ENCODE measurements around the gene SERPINA6.
A peak's percentile ranks its signal among the peaks of the same experiment; 100 is the strongest.
"Not testable (repeated sequence)": the region's sequence is repeated elsewhere in the genome, so short reads cannot be mapped to it uniquely, and the experiment has no call there.

SERPINA6 gene, protein sequence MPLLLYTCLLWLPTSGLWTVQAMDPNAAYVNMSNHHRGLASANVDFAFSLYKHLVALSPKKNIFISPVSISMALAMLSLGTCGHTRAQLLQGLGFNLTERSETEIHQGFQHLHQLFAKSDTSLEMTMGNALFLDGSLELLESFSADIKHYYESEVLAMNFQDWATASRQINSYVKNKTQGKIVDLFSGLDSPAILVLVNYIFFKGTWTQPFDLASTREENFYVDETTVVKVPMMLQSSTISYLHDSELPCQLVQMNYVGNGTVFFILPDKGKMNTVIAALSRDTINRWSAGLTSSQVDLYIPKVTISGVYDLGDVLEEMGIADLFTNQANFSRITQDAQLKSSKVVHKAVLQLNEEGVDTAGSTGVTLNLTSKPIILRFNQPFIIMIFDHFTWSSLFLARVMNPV

GRCh38 chr14:94322648-94323570 is at the start of gene SERPINA6:
TSS of gene SERPINA6 (minus strand) at chr14:94323336. CDS start at chr14:94314648, 8,688 bp downstream.
- no peak for DNase-seq

GRCh38 chr14:94372021-94372605 is 49.0 kb upstream of the SERPINA6 start:
- no peak for DNase-seq

DNA sequence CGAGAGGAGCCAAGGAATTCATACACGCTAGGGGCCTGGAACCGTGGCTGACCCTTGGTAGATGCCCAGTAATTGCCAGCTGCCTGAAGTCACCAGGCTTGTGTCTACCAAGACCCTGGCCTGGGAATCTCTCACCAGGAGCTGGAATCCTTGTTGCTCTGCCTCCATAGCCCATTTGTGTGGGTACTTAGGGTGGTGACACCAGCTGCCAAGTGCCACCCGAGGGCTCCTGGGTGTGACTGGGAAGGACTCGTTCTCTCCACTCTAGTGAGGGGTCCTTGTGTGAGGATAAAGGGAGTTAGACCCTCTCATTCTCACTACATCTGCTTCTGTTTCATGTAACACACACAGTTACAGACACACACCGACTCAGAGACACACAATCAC is 47.4 kb upstream of the SERPINA6 start:
- DNase-seq = no peak

GRCh38 chr14:94369766-94370523 is 46.8 kb upstream of the SERPINA6 start:
- DNase-seq = not testable (repeated sequence)

GRCh38 chr14:94368956-94369355 is 45.8 kb upstream of the SERPINA6 start:
- no peak for DNase-seq

DNA sequence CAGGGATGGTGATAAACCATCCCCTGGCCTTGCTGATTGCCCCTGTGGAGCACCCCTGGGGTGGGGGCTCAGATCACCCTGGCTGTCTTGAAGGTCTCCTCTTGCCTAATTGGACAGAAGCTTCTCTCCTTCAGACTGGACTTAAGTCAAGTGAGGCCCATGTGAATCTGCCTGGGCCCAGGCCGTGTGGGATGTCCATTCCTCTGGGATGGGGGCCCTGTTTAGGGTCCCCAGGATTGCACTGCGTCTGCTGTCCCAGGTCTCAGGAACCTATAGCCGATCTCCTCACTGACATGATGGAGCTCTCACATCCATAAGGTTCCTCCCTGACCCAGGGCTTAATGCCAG is 45.1 kb upstream of the SERPINA6 start:
- no peak for DNase-seq

GRCh38 chr14:94367347-94368242 is 44.5 kb upstream of the SERPINA6 start:
- no peak for DNase-seq

DNA sequence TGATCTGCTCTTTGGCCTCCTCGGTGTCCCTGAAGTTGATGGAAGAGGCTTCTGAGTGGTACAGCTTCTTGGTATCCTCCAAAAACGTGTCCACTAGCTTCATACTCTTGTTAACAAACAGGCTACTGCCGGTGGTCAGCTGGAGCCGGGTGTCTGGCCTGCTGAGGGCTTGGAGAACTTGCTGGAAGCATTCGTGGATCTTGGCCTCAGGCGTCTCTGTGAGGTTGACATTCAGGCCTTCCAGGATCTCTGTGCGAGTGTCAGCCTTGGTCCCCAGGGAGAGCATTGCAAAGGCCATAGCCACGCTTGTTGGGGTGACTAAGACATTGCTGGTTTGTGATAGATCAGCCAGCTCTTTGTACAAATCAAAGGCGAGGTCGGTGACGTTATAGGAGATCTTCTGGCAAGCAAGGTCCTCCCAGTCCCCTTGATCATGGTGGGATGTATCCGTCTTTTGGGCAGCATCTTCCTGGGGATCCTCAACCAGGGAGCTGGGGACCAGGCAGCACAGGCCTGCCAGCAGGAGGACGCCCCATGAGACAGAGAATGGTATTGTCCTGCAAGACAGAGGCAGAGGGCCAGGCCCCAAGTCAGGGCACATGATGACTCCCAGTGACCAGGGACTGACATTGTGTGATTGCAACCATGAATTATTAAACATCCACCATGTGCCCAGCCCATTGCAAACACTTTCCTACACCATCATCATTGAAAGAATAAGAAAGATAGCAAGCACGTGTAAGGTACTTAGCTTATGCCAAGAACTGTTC is 43.2 kb upstream of the SERPINA6 start, which contains the start of gene SERPINA2:
Gene SERPINA2 (minus strand): TSS at position 553 of the 770 bp plus-strand sequence.
- no peak for DNase-seq

DNA sequence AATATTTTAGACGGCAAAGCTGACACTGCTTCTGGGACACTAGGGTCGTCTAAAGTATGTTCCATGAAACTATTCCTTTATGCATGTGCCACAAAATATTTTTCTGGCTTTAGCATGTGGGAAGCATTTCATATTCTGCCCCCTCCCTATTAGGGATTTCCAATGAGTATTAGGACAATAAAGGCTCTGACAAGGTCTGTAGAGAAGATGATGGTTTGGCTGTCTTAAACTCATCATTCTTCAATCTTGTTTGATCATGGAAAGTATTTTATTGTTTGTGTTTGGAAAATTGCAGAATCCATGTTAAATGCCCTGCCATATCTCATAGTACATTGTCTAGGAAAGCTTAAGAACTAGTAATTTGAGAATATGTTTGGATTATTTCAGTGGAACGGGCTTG is 42.5 kb upstream of the SERPINA6 start:
- DNase-seq = no peak

GRCh38 chr14:94364964-94365363 is 41.8 kb upstream of the SERPINA6 start:
- no peak for DNase-seq

DNA sequence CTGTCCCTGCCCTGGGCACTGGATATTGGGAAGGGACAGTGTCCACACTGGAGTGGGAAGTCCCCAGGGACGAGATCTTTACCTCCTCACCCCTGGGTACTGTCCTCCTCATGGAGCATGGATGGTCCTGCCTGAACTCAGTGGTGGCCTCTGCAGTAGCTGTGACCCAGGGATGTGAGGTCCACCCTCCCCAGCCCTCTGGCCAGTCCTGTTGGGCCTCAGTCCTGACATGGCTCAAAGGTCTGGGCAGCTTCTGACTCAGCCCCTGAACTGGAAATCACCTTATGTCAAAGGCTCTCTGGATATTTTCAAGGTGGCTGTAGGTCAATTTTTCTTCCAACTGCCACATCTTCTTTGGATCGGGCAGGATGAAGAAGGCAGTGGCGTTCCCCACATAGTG is 40.9 kb upstream of the SERPINA6 start:
- DNase-seq = no peak

DNA sequence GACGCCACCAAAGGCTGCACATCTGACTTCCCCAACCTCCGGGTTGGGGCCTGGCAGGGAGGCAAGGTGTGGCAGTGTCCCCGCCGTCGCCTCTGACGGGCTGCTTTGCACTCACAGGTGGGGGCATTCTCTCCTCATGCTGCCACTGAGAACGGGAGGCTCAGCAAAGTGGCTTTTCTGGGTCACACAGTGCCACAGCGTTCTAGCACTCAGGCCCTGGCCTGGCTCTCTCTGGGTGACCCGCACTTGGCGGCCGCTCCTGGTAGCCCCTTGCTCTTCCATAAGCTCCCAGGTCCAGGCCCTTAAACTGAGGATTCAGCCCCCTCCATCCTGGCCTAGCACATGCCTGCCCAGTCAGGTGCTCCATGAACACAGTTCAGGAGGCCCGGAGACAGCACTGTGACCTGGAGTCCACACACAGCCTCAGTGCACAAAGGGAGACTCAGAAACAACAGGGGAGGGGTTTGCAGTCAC is 40.1 kb upstream of the SERPINA6 start:
- no peak for DNase-seq

DNA sequence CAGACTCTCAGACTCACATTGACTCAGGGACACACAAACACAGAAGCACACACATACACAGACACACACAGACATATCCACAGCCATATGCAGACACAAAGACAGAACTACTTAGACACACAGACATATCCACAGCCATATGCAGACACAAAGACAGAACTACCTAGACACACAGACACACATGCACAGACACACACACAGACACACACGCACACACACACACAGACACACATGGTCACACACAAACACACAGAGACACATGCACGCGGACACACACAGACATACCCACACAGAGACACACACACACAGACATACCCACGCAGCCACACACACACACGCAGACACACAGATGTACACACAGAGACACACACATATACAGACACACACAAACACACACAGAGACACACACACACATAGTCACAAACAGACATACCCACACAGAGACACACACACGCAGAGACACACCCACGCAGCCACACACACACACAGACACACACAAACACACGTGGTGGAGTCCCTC is 39.5 kb upstream of the SERPINA6 start:
- DNase-seq = no peak

GRCh38 chr14:94361682-94362081 is 38.5 kb upstream of the SERPINA6 start:
- DNase-seq = no peak

GRCh38 chr14:94360945-94361565 is 37.9 kb upstream of the SERPINA6 start:
- DNase-seq = no peak

- DNase-seq = no peak
These were observed 34.0 kb upstream of the SERPINA6 start for GRCh38 chr14:94357166-94357565.

DNA sequence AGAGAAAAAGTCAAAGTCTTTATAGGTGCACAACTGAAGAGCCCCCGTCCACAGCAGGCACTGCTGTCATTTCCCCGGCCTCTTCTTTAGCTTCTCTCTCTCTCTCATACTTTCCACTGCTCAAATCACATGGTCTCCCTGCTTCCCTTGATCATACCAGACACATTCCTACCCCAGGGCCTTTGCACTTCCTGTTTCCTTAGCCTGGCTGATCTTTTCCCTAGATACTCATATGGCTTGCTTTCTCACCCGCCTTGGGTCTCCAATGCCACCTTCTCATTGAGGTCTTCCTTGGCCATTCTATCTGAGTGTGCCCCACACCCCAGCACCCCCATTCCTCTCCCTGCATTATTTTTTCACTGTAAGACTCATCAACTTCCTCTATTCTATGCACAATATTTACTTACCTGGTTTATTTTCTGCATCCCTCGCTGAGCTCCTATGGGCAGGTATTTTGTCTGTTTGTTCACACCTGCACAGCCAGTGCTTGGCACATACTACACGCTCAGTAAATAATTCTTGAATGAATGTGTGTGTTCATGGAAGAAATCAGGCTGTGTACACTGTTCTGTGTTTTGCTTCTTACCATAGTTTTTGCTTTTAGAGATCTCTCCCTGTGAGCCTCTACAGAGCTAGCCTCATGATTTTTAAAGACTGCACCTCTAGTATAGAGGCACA is 33.4 kb upstream of the SERPINA6 start:
- no peak for DNase-seq

GRCh38 chr14:94355191-94355794 is 32.2 kb upstream of the SERPINA6 start:
- peak; percentile 7 for DNase-seq

DNA sequence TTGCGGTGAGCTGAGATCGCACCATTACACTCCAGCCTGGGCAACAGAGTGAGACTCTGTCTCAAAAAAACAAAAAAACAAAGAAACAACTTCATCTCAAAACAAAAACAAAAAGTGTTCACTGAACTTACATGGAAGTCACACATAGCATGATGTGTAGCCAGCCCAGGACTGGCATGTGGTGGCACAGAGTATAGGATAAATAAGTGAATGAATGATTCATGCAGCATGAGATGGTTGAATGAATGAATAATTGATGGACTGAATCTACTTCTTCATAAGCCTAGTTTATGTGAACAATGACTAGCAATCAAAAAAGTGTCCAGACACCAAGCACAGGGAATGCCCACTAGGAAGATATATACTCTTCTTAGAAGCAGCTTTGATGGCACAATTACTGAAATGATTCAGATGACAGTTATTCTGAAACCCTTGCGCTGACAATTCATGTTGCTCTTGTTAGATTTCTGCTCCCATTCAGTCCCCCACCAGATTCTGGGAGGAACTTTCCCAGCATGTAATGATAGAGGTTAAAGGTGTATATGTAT is 31.6 kb upstream of the SERPINA6 start:
- no peak for DNase-seq
